K562 (cell line): ENCODE results near the gene CPNE2. TPM values are rescaled to one million over a fixed set of nuclear protein-coding genes. Genes with fewer than 3 reads are reported as not detected.

ENCODE experiments used
- ATAC-seq: fragments of 200-7000 bp; cut with Tn5 transposase; 3 replicates; pipeline ENCODE4 v1.9.1; 2020; ENCODE audit warnings: moderate library complexity
- BruUV-seq: library from RNA; stranded (reverse); fragments of 400-500 nt; replicated peaks from 2 replicates; lab custom pipeline; 2021; lab: Mats Ljungman, UMichigan
- CTCF ChIA-PET: fragments of 300-600 bp; formaldehyde crosslinking; extraction: SDS; loops from one replicate; lab custom pipeline; 2021; ENCODE audit warnings: low intra/inter-chr PET ratio; lab: Yijun Ruan, JAX
- POLR2A ChIA-PET: fragments of 300-600, 350-650 bp; sonication (Branson Sonifier 250); formaldehyde crosslinking; extraction: SDS; loops from one replicate; lab custom pipeline; 2021; ENCODE audit warnings: antibody characterized with exemption, inconsistent platforms; lab: Yijun Ruan, JAX
- DNase-seq, 4 experiments: peaks; one replicate each; pipeline versions ENCODE4 v3.0.0 to v3.0.0-alpha.2; 2011 to 2018; ENCODE audit warnings: low spot score in 3 of 4, mixed read lengths in 3 of 4; ENCODE audit errors: extremely low read depth in 1 of 4
- FAIRE-seq: peaks from 2 replicates; lab custom pipeline; 2011; peaks lifted over from hg19 to GRCh38; lab: Jason Lieb, UNC
- H2AFZ ChIP-seq: 2 replicates; pipeline ENCODE4 v1.6.0; 2011; ENCODE audit warnings: low read depth, low read length, control low read depth, inconsistent platforms
- H3K27ac ChIP-seq: fragments of 200-600 bp; 3 replicates; pipeline ENCODE4 v1.8.0; 2011; ENCODE audit warnings: low read depth, mild to moderate bottlenecking, control low read depth, inconsistent platforms, low read length, moderate library complexity, mixed read lengths; ENCODE audit errors: extremely low read depth
- H3K27me3 ChIP-seq, 2 experiments: fragments of 300-600 bp in 1 of 2; 2 replicates in 1 of 2; 3 replicates in 1 of 2; pipeline versions ENCODE4 v1.6.0 to v1.8.0; 2011; ENCODE audit warnings: inconsistent platforms in 2 of 2, low read length in 2 of 2, mild to moderate bottlenecking in 1 of 2, mixed read lengths in 1 of 2, moderate library complexity in 1 of 2; ENCODE audit not compliant: control insufficient read depth in 2 of 2, insufficient read depth in 2 of 2
- H3K36me3 ChIP-seq: fragments of 300-600 bp; 3 replicates; pipeline ENCODE4 v1.8.0; 2011; ENCODE audit warnings: mild to moderate bottlenecking, low read length, inconsistent platforms; ENCODE audit not compliant: control insufficient read depth, insufficient read depth
- H3K4me1 ChIP-seq, 2 experiments: fragments of 200-600 bp in 1 of 2; replicated peaks in 1 of 2; 2 replicates in 1 of 2; 3 replicates in 1 of 2; pipeline versions ENCODE4 v1.5.1 to v1.8.0; 2011; ENCODE audit warnings: inconsistent platforms in 2 of 2, low read length in 2 of 2, mild to moderate bottlenecking in 1 of 2, mixed read lengths in 1 of 2, moderate library complexity in 1 of 2; ENCODE audit not compliant: control insufficient read depth in 2 of 2, insufficient read depth in 2 of 2
- H3K4me2 ChIP-seq: 2 replicates; pipeline ENCODE4 v1.6.1; 2011; ENCODE audit warnings: low read length, control low read depth, inconsistent platforms, mixed read lengths; ENCODE audit not compliant: insufficient read depth
- H3K4me3 ChIP-seq: fragments of 200-600 bp; sonication (generic), shearing (Covaris generic); 2 replicates; pipeline ENCODE4 v1.5.1; 2016; ENCODE audit warnings: control low read depth, inconsistent platforms
- H3K79me2 ChIP-seq: fragments of 200-600 bp; 3 replicates; pipeline ENCODE4 v1.8.0; 2011; ENCODE audit warnings: low read length, inconsistent platforms; ENCODE audit not compliant: control insufficient read depth, insufficient read depth
- H3K9ac ChIP-seq, 2 experiments: 2 replicates each; pipeline versions ENCODE4 v1.6.0 to v1.6.1; 2011; ENCODE audit warnings: low read depth in 2 of 2, low read length in 2 of 2, control low read depth in 1 of 2, inconsistent platforms in 1 of 2, mild to moderate bottlenecking in 1 of 2, mixed read lengths in 1 of 2; ENCODE audit not compliant: insufficient read depth in 1 of 2
- H3K9me1 ChIP-seq: one replicate; pipeline ENCODE4 v1.6.0; 2011; ENCODE audit warnings: inconsistent platforms, mild to moderate bottlenecking, low read length, moderate library complexity; ENCODE audit not compliant: control insufficient read depth, insufficient read depth
- H3K9me3 ChIP-seq: replicated peaks from 2 replicates; pipeline ENCODE4 v1.5.1; 2011; ENCODE audit warnings: low read depth, low read length, inconsistent platforms; ENCODE audit not compliant: control insufficient read depth, insufficient read depth
- H4K20me1 ChIP-seq: replicated peaks from 2 replicates; pipeline ENCODE4 v1.6.1; 2011; ENCODE audit warnings: low read length, inconsistent platforms, mixed read lengths; ENCODE audit not compliant: control insufficient read depth, insufficient read depth
- C11orf30 ChIP-seq: fragments of 450-650 bp; IDR thresholded peaks from 2 replicates; pipeline ENCODE4 v1.6.1; 2016; ENCODE audit warnings: low read depth, mild to moderate bottlenecking
- HMGN3 ChIP-seq: IDR thresholded peaks from 2 replicates; pipeline ENCODE4 v1.6.1; 2011; ENCODE audit warnings: borderline replicate concordance, low read depth, mild to moderate bottlenecking, mixed read lengths, low read length; ENCODE audit not compliant: insufficient read length; ENCODE audit errors: extremely low read depth
- KLF10 ChIP-seq: fragments of 250-450 bp; sonication (Bioruptor Pico); IDR thresholded peaks from 2 replicates; pipeline ENCODE4 v1.6.1; 2021; ENCODE audit warnings: matching md5 sums
- MAFF ChIP-seq: IDR thresholded peaks from 2 replicates; pipeline ENCODE4 v1.6.1; 2012; ENCODE audit warnings: low read length, improper control_type of control experiment
- MAFK ChIP-seq: IDR thresholded peaks from 2 replicates; pipeline ENCODE4 v1.6.1; 2011; ENCODE audit warnings: low read length, improper control_type of control experiment
- MCM7 ChIP-seq, 2 experiments: fragments of 450-650 bp; IDR thresholded peaks; 2 replicates each; pipeline ENCODE4 v1.6.1; 2016 to 2018
- PHF21A ChIP-seq: fragments of 450-650 bp; IDR thresholded peaks from 2 replicates; pipeline ENCODE4 v1.6.1; 2017; ENCODE audit warnings: low read depth, borderline replicate concordance
- ZBTB9 ChIP-seq: fragments of 450-650 bp; formaldehyde crosslinking; IDR thresholded peaks from 2 replicates; pipeline ENCODE4 v1.4.0; 2020; ENCODE audit warnings: mild to moderate bottlenecking, moderate library complexity
- ZFX ChIP-seq: sonication (generic); formaldehyde crosslinking; IDR thresholded peaks from 2 replicates; pipeline ENCODE4 v1.8.0; 2022; ENCODE audit warnings: mild to moderate bottlenecking, missing genetic modification reagents, moderate library complexity
- ZNF174 ChIP-seq: fragments of 250-450 bp; sonication (Bioruptor Pico); IDR thresholded peaks from 2 replicates; pipeline ENCODE4 v1.4.0; 2020; ENCODE audit warnings: mild to moderate bottlenecking
- ZNF436 ChIP-seq: fragments of 250-450, 450-650 bp; sonication (Bioruptor Pico); formaldehyde crosslinking; IDR thresholded peaks from 2 replicates; pipeline ENCODE4 v1.7.0; 2020; ENCODE audit warnings: mild to moderate bottlenecking
- ZNF445 ChIP-seq: fragments of 250-450 bp; sonication (Bioruptor Pico); IDR thresholded peaks from 2 replicates; pipeline ENCODE4 v1.4.0; 2020; ENCODE audit warnings: low read depth, mild to moderate bottlenecking, moderate library complexity
- ZNF586 ChIP-seq: fragments of 450-650 bp; formaldehyde crosslinking; conservative IDR thresholded peaks from 2 replicates; pipeline ENCODE4 v1.4.0; 2020; ENCODE audit warnings: mild to moderate bottlenecking, moderate library complexity
- WGBS: fragments of 100-300 bp; shearing (Covaris generic); methylation state at CpG from one replicate; pipeline ENCODE4 v1.1.6; 2016; ENCODE audit warnings: low coverage, mixed read lengths; ENCODE audit not compliant: insufficient coverage; ENCODE audit errors: missing lambda C conversion rate; 5-methylcytosine and 5-hydroxymethylcytosine counted together
- in situ Hi-C: fragments of 300-500 bp; cut with MboI; formaldehyde crosslinking; loops from 4 replicates; pipeline ENCODE4 v1.15.0; 2018; ENCODE audit warnings: inconsistent platforms, mixed read lengths
- intact Hi-C: fragments of 100-400 bp; cut with micrococcal nuclease; formaldehyde crosslinking; loops from 2 replicates; pipeline ENCODE4 v1.14.2; 2022
- polyA plus RNA-seq, 8 experiments: library from polyadenylated mRNA; depleted of rRNA in 4 of 8; stranded (reverse) in 5 of 8; unstranded in 3 of 8; fragments of >200 nt; fragmentation: Nextera tagmentation in 2 of 8; fragmentation: Illumina TruSeq in 1 of 8; extraction: Ambion mirVana in 2 of 8; extraction: Trizol in 1 of 8; gene quantifications; 2 replicates each; pipeline versions ENCODE4 v1.2.1 to v1.2.3, GENCODE V29; 2011 to 2014; ENCODE audit warnings: inconsistent platforms in 1 of 8, missing spikeins in 1 of 8
- total RNA-seq, 7 experiments: library from RNA; depleted of rRNA in 6 of 7; stranded (reverse); fragments of >200 nt in 6 of 7; fragmentation: Illumina TruSeq in 2 of 7; extraction: Trizol in 2 of 7; gene quantifications; 2 replicates each; pipeline versions ENCODE4 v1.2.1 to v1.2.3, GENCODE V29; 2011 to 2021; ENCODE audit warnings: low replicate concordance in 1 of 7

Gene CPNE2
- total and polyA plus RNA-seq, 9 of the 15 experiments (the other 6 are each of a cell fraction or from before 2014, with no cell fraction given): 3.0 to 13.9 (median 8.6) TPM

- TF ChIP-seq ZBTB9 (CRISPR knock-in tag) (no peak), ZNF436 (CRISPR knock-in tag) (no peak), ZNF586 (CRISPR knock-in tag) (no peak), HMGN3 (no peak)
Measured at GRCh38 chr16:57190136-57190535, 97.8 kb downstream of the CPNE2 start (continued).

GRCh38 chr16:57191056-57191571 is 98.7 kb downstream of the CPNE2 start:
- H3K4me1 ChIP-seq: peaks cover 2 to 5% of the 10 kb centered on the region in 2 experiments; a peak in 4 of 5 replicates
- no peak overlapping the region for H3K4me2 ChIP-seq
- no peaks in the 10 kb centered on the region for H3K9me3 ChIP-seq
- no peak for ATAC-seq
- H3K79me2 ChIP-seq: peaks cover 86% of the 10 kb centered on the region
- H3K27ac ChIP-seq: no peak overlapping the region
- H3K4me3 ChIP-seq: no peak overlapping the region
- in situ Hi-C loops (no loop called here), intact Hi-C loops (no loop called here)
- WGBS: 70% methylated on average over 3 of the region's 3 CpGs
- POLR2A ChIA-PET: interaction anchor here (1.0 kb wide), 1 partner anchor 260 kb away, joined by 3 read pairs; no protein-coding TSS in a partner anchor
- no peaks in the 10 kb centered on the region for H3K9me1 ChIP-seq
- no peak overlapping the region for H3K9ac ChIP-seq
- H3K36me3 ChIP-seq: peaks cover 7% of the 10 kb centered on the region; the same call in 1 of the 3 replicates
- no peak for FAIRE-seq
- CTCF ChIA-PET: no interaction called here
- DNase-seq: no peak
- BruUV-seq: no TSS peak
- H2AFZ ChIP-seq: no peak overlapping the region
- no peaks in the 10 kb centered on the region for H3K27me3 ChIP-seq
- no peaks in the 10 kb centered on the region for H4K20me1 ChIP-seq
- TF ChIP-seq MAFK (peak; percentile 74), ZFX (CRISPR knock-in tag) (no peak), ZNF445 (CRISPR knock-in tag) (no peak), ZNF174 (CRISPR knock-in tag) (no peak), KLF10 (CRISPR knock-in tag) (no peak), C11orf30 (peak; percentile 90), MAFF (peak; percentile 73), PHF21A (no peak), MCM7 (IDR thresholded peaks at IDR 0.05) (no peak)
